Measurements from ENCODE around the gene CLTRN.
"Not testable (repeated sequence)": the region's sequence is repeated elsewhere in the genome, so short reads cannot be mapped to it uniquely, and the experiment has no call there.

CLTRN gene, protein sequence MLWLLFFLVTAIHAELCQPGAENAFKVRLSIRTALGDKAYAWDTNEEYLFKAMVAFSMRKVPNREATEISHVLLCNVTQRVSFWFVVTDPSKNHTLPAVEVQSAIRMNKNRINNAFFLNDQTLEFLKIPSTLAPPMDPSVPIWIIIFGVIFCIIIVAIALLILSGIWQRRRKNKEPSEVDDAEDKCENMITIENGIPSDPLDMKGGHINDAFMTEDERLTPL

DNA sequence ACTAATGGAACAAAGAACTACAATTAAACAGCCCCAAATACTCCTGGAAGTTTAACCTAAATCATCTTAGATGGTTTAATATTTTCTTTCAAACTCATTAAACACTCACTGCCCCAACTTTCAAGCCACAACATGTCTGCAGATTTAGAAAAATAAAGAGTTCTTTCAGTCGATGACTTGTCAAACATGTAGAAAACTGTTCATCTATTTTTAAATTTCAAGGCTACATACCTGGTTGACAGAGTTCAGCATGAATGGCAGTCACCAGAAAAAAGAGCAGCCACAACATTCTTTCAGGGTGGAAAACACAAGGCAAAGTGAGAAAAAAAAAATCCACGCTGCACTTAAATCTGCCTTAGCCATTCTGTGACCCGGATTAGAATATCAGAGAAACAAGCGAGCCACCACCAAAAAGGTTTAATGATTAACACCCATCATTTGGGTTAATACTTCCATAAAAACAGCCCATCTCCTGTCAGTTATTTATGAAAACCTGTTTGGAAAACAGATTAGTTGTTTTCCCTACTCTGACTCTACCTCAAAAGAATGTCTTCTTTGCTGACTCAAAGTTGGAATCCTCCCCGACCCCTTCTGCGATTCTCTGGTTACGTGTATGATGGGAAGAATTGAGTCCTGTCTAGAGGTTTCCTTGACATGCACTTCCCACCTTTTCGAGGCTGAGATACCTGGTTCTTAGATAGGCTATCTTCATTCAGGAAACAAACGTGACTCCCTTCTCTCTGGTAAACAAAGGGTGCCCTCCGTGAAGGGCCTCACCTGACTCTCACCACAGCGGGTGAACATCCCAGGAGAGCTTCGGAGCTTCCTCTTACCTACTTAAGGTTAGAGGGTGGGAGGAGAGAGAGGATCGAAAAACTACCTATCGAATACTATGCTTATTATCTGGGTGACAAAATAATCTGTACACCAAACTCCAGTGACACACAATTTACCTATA, at the start of gene CLTRN:
Gene CLTRN (minus strand): TSS at position 319 of the 958 bp plus-strand sequence. CDS start 30 bp downstream, at position 289.
- no peak for DNase-seq

DNA sequence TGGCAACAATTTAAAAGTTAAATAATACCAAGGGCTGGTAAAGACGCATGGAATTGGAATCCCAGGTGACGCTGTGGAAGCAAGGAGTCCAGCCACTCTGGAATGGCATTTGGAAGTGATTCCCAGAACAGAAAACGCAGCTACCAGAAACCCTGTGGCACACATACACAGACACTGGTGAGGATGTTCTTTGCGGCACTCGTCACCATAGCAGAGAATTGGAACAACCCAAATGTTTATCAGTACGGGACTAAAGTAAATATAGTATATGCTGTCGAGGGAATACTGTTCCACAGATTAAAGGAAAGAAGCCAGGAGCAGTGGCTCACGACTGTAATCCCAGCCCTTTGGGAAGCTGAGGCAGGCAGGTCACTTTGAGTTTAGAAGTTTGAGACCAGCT, 39.7 kb upstream of the CLTRN start:
- DNase-seq: not testable (repeated sequence)

DNA sequence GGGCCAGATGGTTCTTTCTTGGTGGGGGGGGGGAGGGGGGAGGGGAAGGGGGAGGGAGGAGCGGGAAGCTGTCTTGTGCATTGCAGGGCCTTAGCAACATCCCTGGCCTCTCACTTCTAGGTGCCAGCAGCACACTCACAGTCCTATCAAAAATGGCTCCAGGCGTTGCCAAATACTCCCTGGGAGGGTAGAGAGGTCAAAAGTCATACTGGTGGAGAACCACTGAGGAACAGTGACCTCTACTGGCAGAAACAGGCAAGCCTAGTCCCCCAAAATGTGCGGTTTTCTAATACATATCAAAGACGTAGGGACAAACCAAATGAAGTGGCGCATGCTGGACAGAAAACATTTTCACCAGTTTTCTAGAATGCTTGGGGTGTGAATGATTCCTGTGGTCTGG, 39.2 kb upstream of the CLTRN start:
- DNase-seq: not testable (repeated sequence)

DNA sequence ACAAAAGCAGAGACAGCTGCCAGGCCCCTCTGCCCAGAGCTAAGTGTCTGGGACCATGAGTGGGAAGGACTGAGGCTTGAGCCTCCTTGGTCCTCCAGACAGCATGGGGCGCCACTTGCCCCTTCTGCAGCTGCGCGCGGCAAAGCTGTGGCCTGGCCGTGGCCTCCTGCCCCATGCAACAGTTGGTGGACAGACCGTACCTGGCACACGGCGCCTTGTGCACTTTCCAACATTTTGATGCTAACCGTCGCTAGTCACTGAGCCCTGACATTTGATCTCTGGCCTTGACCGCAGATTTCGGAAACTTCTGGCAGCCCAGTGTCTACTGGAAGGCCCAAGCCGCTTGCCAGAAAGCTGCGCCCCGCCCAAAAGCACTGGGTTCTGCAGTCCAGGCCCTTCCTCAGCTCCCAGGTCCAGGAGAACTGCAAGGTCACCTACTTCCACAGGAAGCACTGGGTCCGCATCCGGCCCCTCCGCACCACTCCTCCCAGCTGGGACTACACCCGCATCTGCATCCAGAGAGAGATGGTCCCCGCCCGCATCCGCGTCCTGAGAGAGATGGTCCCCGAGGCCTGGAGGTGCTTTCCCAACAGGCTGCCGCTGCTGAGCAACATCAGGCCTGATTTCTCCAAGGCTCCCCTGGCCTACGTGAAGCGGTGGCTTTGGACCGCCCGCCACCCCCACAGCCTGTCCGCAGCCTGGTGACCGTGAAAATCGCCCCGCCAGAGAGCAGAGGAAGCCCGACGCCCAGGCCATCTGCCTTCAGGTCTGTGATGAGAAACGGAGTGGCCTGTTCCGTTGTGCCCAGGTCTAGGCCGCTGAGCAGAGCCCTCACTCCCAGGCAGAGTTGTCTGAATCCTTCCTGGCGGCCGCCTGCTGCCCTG, 38.1 kb upstream of the CLTRN start:
- DNase-seq: no peak

DNA sequence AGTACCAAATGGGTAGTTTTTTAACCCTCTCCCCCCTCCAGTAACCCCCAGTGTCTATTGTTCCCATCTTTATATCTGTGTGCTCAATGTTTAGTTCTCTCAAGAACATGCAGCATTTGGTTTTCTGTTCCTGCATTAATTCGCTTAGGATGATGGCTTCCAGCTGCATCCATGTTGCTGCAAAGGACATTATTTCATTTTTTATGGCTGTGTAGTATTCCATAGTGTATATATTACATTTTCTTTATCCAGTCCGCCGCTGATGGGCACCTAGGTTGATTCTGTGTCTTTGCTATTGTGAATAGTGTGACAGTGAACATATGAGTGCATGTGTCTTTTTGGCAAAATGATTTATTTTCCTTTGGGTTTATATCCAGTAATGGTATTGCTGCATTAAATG, 31.9 kb upstream of the CLTRN start:
- no peak for DNase-seq

DNA sequence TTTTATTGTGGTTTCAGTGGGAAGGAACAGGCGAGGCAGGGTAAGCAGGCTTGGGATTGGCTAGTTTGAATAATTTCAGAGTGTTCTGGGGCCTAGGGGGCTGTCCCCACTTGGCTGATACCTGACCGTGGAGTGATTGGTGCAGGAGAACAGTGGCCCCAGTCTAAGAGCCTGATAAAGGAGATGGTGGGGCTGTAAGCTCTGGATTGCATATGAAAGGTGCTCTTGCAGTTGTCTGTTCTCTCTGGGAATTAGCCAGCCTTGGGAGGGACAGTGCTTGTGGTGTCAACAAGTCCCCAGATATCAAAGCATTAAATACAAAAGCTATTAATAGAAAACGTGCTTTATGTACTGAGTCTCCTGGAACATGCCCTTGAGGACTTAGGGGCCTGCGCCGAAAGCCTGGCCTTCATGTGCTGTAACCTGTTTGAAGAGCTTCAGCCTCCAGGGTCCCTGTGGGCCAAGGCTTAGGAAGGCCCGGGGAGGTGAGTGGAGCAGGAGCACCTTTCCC, 30.4 kb upstream of the CLTRN start:
- no peak for DNase-seq

DNA sequence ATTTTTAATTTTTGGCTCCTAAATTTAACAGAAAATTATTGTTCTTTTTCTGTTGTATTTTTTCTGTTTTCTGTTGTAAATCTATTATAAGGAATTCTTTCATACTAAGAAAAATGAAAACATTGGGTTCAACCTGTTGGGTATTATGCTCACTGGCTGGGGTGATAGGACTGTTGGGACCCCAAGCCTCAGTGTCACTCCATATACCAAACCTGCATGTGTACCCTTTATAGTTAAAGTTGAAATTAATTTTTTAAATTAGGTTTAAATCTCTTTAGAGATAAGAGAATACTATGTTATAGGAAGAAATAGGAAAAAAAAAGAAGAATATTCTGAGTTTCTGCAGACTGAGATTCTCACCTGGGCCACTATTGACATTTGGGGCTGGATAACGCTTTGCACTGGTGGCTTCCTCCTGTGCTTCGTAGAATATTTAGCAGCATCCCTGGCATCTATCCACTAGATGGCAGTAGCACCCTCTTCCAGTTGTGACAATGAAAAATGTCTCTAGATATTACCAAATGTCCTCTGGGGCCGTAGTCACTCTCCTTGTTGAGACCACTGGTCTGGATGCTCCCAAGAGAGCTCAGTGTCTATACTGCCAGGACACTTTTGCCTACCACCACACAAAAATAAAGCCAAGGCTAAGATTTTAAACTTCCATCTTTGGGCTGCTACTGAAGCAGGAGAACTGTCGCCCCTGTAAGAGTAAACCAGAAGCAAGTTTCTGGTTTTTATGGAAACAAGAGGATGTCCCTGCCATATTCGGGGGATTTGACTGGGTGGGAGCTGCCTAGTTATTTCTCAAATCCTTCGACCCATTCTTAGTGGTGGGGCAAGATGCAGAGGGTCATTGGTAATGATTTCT, 22.4 kb upstream of the CLTRN start:
- DNase-seq: peak in 1 of 2 experiments; percentile 17

DNA sequence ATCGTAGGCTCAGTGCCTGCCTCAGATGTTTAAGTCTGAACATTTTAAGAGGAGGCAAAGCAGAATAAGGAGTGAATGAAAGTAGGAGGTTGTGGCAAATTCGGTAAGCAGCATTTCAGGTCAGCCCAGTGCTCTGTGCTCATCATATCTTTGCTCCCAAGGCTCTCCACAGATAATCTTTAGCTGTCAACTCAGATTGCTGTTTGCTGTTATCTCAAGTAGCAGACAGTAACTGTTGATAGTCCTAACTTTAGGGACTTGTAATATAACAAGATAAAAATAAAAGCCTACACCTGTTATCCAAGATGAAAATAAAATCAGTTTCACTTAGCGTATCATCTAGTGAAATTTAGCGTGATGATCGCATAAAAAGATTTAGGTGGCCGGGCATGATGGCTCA, 18.6 kb upstream of the CLTRN start:
- DNase-seq: no peak

DNA sequence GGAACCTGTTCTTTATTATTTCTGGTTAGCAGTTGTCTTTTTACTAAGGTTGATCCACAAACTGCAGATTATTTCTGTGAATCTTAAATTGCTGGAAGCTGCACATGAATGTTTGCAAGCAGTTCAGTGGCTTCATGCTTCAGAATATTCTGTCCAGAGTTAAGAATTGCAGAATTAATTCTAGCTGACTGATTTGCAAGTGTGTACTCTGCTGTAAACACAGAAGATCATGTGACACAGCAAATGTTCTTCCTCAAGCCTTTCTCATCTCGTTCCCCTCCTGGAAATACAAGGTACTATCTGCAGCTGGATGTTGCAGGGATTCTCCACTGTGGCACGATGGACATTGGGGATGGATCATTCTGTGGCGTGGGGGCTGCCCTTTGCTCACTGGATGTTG, 16.8 kb upstream of the CLTRN start:
- no peak for DNase-seq

DNA sequence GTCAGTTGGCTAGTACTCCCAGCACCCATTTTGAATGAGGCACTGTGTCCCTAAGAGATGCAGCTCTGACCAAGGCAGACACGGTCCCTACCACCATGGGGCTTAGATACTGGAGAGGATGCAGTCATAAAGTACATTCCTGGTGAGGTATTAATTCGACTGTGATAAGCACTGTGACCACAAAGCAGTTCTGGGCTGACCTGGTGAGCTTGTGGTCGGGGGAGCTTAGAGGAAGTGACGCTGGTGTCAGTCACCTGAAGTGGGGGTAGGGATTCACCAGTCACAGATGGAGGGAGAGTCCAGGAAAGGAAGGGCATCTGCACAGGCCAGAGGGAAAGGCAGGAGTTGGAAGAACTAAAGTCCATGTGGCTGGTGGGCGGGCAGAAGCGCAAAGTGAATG, 15.8 kb upstream of the CLTRN start:
- no peak for DNase-seq

DNA sequence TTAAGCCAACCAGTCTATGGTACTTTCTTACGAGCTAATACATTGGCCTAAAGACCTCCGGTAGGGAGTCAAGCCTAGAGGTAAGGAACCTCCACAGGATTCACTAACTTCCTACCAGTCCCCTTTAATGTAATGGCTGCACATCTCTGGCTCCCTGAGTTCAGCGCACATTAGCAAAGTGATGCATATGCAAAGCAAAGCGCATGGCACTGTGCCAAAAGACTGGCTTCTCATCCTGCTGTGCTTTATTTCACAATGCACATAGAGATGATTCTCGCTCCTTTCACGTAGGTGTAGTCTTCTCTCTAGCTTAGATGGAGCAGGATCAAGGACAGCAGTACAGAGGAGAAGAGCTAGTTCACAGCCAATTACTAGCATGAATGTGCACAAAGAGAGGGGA, 14.6 kb upstream of the CLTRN start:
- no peak for DNase-seq

DNA sequence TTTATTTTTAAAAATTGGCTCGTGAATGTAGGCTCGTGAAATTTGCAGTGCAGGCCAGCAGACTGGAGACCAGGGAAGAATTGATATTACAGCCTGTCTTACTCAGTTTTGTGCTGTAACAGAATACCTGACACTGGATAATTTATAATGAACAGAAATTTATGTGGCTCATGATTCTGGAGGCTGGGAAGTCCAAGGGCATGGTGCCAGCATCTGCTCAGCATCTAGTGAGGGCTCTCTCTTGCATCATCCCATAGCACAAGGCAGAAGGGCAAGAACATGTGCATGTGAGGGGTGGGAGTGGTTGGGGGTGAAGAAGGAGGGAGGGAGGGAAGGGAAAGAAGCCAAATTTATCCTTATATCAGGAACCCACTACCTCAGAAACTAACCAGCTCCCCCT, 13.7 kb upstream of the CLTRN start:
- no peak for DNase-seq

DNA sequence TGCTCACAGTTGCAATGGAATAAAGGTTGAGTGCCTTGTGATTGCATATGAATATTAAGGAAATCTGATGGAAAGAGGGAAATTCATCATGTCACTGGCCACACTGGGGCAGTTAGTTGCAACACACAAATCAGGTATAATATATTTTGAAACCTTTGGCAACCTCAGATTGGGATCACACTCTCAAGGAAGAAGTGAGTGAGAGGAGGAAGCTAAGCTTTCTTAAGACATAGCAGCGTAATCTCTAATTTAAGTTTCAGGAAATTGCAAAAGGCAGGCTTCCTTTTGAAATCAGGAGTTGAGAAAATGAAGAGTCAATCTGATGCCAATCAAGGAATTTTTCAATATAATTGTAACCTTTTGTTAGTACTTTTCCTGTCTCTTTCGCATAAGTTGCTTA, 12.3 kb upstream of the CLTRN start:
- no peak for DNase-seq

DNA sequence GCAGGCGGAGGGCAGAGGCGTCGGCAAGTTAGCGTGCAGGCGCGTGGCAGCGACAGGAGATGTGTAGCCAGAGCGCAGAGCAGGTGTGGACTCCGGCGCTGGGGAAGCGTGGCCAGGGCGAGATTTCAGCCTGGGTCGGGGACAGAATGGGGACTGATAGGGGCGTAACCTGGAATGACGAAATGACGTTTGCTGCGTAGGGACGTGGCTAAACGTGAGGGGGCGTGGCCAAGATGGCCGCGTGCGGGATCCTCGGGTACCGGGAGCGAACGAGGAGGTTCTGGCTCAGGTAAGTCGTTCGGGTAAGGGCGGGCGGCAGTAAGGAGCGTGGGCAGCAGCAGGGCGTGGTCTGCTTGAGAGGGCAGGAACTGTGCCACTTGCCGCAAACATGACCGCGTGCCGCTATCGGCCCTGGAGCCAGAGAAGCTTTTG, 10.9 kb upstream of the CLTRN start:
- DNase-seq: peak in 1 of 2 experiments; percentile 58

DNA sequence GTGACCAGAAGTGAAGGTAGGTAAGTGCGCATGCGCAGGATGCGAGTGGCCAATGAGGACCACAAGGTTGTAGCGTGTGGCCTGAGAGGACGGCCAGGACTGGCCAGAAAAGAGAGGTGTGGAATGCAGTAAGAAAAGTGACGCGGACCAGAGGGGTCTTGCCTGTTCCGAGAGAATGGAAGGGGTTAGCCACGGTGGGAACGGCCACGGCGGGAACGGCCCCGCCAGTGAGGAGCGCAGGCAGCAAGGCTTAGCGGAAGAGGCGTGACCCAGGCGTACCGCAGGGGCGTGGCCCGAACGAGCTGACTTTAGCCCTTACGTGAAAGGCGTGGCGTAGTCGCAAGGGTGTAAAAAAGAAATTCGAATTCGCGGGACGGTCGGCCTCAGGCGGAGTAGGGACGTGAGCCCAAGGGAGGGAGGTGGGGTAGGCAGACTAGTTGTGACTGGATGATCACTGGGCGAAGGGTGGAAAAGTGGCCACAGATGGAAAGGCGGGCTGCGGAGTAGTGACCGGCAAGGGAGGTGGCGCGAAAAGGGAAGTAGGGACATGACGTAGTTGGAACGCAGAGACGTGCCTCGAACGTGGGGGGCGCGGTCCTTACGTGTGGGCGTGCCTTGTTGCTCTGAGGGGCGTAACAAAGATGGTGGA, 10.4 kb upstream of the CLTRN start:
- peak; percentile 81 to 86 for DNase-seq

DNA sequence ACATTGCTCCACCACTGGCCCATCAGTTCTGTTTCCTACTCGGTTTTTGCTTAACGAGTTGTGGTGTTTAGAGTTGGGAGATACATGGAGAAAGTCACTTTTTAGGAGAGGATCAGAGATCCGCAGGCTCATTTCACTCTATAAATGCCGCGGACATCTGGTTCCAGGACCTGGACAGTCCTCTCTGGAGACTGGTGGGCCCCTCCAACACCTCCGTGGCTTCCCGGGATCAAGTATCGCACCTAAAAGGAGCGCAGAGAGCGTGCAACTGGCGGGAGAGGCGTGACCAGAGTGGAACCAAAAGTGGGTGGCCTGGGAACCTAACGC, 9.9 kb upstream of the CLTRN start:
- DNase-seq: no peak

DNA sequence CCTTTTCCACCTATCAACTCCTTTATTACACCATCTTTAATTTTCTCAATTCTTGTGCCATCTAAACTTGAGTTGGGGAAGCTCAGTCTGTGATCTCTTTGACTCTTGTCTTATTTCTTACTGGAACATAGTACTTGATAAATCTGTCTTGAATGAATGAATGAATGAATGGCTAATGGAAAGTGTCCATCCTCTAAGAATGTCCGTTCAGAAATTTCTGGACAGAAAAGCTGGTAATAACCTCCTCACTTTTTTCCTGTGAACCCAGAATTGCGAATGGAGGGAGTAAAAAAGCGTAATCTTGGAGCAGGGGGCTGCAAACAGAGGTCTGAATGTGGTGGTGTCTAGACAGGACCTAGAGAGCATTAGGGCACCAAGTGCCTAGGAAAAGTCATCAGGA, 9.4 kb upstream of the CLTRN start:
- no peak for DNase-seq

DNA sequence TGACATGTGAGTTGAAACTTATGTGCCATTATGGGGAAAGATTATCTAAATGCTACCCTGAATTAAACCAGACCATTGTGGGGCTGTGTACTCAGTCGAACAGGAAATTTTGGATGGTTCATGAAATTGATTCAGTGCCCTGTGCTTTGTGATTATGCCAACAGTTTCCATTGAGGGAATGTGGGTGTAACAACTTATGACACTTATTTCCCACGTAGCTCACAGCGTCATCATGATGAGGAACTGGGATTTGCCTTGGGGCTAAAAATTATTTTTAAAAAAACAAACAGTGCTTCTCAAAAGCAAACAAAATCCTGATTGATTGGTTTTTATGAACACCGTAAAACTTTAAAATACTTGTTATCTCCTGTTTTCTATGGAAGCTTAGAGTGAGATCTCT, 8.3 kb upstream of the CLTRN start:
- DNase-seq: no peak

DNA sequence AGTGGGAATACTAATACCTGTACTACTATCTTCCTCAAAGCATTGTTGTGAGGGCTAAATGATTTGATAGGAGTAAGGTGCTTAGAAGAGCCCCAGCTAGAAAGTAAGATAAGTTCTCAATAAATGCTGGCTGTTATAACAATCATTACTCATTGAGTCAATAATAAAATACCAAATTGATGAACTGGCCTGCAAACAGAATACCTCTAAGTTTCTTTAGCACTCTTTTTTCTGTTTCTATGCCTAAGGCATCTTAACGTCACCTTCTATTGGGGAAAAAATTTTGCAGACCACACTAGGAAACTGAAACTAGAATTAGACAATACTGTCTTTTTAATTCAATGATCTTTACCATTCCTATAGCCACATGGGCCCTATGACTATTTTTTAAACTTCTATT, 1.2 kb downstream of the CLTRN start:
- no peak for DNase-seq

DNA sequence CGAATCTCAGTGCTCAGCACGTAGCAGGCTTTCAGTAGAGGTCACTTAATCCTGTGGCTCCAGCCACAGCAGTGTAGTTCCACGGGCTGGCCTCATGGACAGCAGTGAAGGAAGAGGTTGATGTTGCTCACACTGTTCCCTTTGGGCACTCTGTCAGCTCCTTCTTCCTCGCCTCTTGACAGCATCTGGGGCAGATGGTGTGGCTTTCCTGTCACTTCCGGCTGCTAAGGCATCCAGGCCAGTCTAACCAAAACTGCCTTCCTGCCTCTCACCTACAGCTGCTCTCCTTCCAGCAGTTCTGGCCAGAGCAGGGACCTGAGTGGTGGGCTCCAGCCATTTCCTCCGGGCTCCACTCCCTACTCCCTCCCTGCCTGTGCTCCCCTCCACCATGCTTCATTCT, 9.8 kb downstream of the CLTRN start:
- DNase-seq: not testable (repeated sequence)

DNA sequence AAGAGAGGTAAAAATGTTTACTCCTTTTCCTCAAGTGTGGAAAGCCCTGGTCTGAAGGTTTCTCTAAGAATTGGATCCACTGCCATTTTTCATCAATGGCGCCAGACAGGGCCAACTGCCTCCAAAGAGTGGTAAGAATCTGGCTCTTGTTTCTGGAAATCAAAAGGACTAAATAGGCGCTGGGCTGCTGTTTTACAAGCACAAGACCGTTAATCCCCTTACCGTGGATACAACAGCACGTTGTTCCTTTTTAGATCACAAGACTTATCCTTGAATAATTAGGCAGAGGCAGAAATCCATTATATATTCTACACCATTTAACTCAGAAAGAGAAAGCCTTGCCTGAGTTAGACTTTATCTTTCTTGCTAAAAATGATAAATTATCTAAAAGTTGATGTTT, 10.6 kb downstream of the CLTRN start:
- DNase-seq: no peak

DNA sequence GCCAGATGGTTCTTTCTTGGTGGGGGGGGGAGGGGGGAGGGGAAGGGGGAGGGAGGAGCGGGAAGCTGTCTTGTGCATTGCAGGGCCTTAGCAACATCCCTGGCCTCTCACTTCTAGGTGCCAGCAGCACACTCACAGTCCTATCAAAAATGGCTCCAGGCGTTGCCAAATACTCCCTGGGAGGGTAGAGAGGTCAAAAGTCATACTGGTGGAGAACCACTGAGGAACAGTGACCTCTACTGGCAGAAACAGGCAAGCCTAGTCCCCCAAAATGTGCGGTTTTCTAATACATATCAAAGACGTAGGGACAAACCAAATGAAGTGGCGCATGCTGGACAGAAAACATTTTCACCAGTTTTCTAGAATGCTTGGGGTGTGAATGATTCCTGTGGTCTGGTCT, 17.1 kb downstream of the CLTRN start:
- not testable (repeated sequence) for DNase-seq

Data from SHP77 (cell line).